IgD-negative memory B cell (primary cell): ENCODE measurements around the gene TTC22. TPM values are rescaled to one million over a fixed set of nuclear protein-coding genes. Genes with fewer than 3 reads are reported as not detected.
A peak's percentile ranks its signal among the peaks of the same experiment; 100 is the strongest.

Source experiments
- H3K27ac Mint-ChIP-seq, 3 donors: one replicate each; pipeline ENCODE4 v1.8.0; 2020 to 2022; ENCODE audit warnings: mild to moderate bottlenecking in 3 of 3, mixed read lengths in 3 of 3, moderate library complexity in 1 of 3
- H3K27me3 Mint-ChIP-seq: one replicate; pipeline ENCODE4 v1.8.0; 2021; ENCODE audit warnings: mixed read lengths
- H3K36me3 Mint-ChIP-seq: one replicate; pipeline ENCODE4 v1.8.0; 2020; ENCODE audit warnings: mild to moderate bottlenecking, mixed read lengths
- H3K4me1 Mint-ChIP-seq, 3 donors: one replicate each; pipeline ENCODE4 v1.8.0; 2020 to 2022; ENCODE audit warnings: mixed read lengths in 3 of 3, mild to moderate bottlenecking in 1 of 3
- H3K4me3 Mint-ChIP-seq, 4 donors: one replicate each; pipeline ENCODE4 v1.8.0; 2020 to 2022; ENCODE audit warnings: mild to moderate bottlenecking in 4 of 4, mixed read lengths in 4 of 4, moderate library complexity in 3 of 4
- H3K9me3 Mint-ChIP-seq, 3 donors: one replicate each; pipeline ENCODE4 v1.8.0; 2020 to 2021; ENCODE audit warnings: mixed read lengths in 3 of 3, mild to moderate bottlenecking in 1 of 3
- polyA plus RNA-seq: library from polyadenylated mRNA; unstranded; fragments of 300-500 nt; fragmentation: Illumina TruSeq; gene quantifications from one replicate; pipeline ENCODE4 v1.2.3, GENCODE V29; 2021

The TTC22 gene
- polyA plus RNA-seq, 1 donor from 2014 or later, result 3.6 TPM

GRCh38 chr1:54838565-54839180, 37.5 kb upstream of the TTC22 start:
- Mint-ChIP-seq H3K27me3 (peaks cover 3% of the 10 kb centered on the region), H3K36me3 (no peaks in the 10 kb centered on the region), H3K27ac (no peak overlapping the region), H3K4me1 (no peaks in the 10 kb centered on the region), H3K9me3 (peaks cover 0 to 4% (median 2%) of the 10 kb centered on the region in 3 donors), H3K4me3 (no peak overlapping the region)

GRCh38 chr1:54837002-54837853, 36.1 kb upstream of the TTC22 start:
- Mint-ChIP-seq H3K27ac (no peak overlapping the region), H3K9me3 (no peaks in the 10 kb centered on the region), H3K36me3 (no peaks in the 10 kb centered on the region), H3K4me1 (no peaks in the 10 kb centered on the region), H3K4me3 (no peak overlapping the region), H3K27me3 (peaks cover 5% of the 10 kb centered on the region)

- Mint-ChIP-seq H3K27me3 (peaks cover 5% of the 10 kb centered on the region), H3K4me3 (no peak overlapping the region), H3K9me3 (peaks cover 0 to under 1% (median under 1%) of the 10 kb centered on the region in 3 donors), H3K4me1 (no peaks in the 10 kb centered on the region), H3K36me3 (no peaks in the 10 kb centered on the region), H3K27ac (no peak overlapping the region)
Observed at GRCh38 chr1:54836594-54836993, 35.5 kb upstream of the TTC22 start.

- no peaks in the 10 kb centered on the region for H3K36me3 Mint-ChIP-seq
- H3K9me3 Mint-ChIP-seq, result peaks cover 2 to 7% (median 2%) of the 10 kb centered on the region in 3 donors
- H3K4me3 Mint-ChIP-seq, result no peak overlapping the region
- H3K4me1 Mint-ChIP-seq, result no peaks in the 10 kb centered on the region
- H3K27me3 Mint-ChIP-seq, result peaks cover 8% of the 10 kb centered on the region
- H3K27ac Mint-ChIP-seq, result no peak overlapping the region
Observed at GRCh38 chr1:54835970-54836369, 34.8 kb upstream of the TTC22 start.

GRCh38 chr1:54835131-54835898, 34.2 kb upstream of the TTC22 start:
- H3K9me3 Mint-ChIP-seq, result peaks cover 2 to 10% (median 2%) of the 10 kb centered on the region in 3 donors
- no peak overlapping the region for H3K27ac Mint-ChIP-seq
- H3K36me3 Mint-ChIP-seq, result no peaks in the 10 kb centered on the region
- peak overlapping the region in 1 of 4 donors; percentile 43 for H3K4me3 Mint-ChIP-seq
- H3K4me1 Mint-ChIP-seq, result no peaks in the 10 kb centered on the region
- peaks cover 12% of the 10 kb centered on the region for H3K27me3 Mint-ChIP-seq

- peaks cover 14% of the 10 kb centered on the region for H3K27me3 Mint-ChIP-seq
- H3K36me3 Mint-ChIP-seq, result no peaks in the 10 kb centered on the region
- H3K9me3 Mint-ChIP-seq, result peaks cover 2 to 10% (median 4%) of the 10 kb centered on the region in 3 donors
- no peak overlapping the region for H3K27ac Mint-ChIP-seq
- H3K4me1 Mint-ChIP-seq, result no peaks in the 10 kb centered on the region
- H3K4me3 Mint-ChIP-seq, result no peak overlapping the region
Observed at GRCh38 chr1:54834007-54834541, 33.0 kb upstream of the TTC22 start.

DNA sequence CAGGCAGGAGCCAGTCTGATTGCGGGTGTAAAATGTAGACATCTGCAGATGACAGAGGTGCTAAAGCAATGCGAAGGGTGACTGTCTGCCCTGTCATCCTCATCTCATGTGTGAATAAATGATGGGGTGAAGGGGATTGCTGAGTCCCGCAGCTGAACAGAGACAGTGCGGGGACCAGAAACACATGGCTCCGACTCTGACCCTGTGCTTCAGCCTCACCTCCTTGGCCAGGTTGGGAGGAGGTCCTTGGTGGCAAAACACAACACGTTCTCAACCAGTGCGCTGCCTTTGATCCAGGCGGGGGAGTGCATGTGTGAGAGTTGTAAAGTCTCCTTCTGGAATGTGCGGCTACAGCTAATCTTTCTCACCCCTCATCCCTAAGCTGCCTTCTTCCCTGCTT, 32.0 kb upstream of the TTC22 start:
- Mint-ChIP-seq H3K9me3 (peaks cover 2 to 10% (median 4%) of the 10 kb centered on the region in 3 donors), H3K4me3 (no peak overlapping the region), H3K27me3 (peaks cover 14% of the 10 kb centered on the region), H3K36me3 (no peaks in the 10 kb centered on the region), H3K4me1 (no peaks in the 10 kb centered on the region), H3K27ac (no peak overlapping the region)

DNA sequence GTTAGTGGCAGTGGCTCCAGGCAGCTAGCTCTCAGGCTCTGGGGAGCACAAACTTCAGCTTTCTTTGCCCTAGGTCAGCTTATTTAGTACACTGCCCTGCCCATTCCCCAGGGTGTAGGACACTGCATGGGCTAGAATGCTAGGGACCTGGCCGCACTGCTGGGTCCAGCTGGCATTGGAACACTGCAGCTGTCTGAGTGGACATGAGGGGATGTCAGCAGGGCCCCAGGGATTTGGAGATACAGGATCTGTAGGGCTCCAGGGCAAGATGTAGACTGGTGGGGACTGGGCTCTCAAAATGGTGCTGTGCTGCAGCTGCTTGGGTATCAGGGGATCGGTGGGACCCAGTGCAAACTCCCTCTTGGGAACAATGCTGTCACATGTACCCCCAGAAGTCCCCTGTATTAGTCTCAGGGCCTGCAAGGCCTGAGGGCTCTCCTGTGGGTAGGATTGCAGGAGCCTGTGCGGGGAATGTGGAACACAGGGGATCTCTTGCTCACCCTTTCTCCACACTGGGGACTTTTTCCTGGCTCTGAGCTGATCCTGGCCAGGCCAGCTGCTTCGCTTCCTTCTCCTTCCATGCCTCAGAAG, 25.2 kb upstream of the TTC22 start:
- Mint-ChIP-seq H3K9me3 (peaks cover 1 to 29% (median 12%) of the 10 kb centered on the region in 3 donors), H3K4me1 (peaks cover 0 to 3% (median 0%) of the 10 kb centered on the region in 3 donors)

GRCh38 chr1:54825696-54826095, 24.6 kb upstream of the TTC22 start:
- H3K4me3 Mint-ChIP-seq, result no peak overlapping the region
- peaks cover 0 to 3% (median 0%) of the 10 kb centered on the region in 3 donors for H3K4me1 Mint-ChIP-seq
- peaks cover 4% of the 10 kb centered on the region for H3K27me3 Mint-ChIP-seq
- peaks cover 1 to 22% (median 10%) of the 10 kb centered on the region in 3 donors for H3K9me3 Mint-ChIP-seq
- H3K27ac Mint-ChIP-seq, result no peak overlapping the region
- H3K36me3 Mint-ChIP-seq, result peaks cover 7% of the 10 kb centered on the region

More for the DNA sequence above, 25.2 kb upstream of the TTC22 start:
- Mint-ChIP-seq H3K27ac (no peak overlapping the region), H3K27me3 (peaks cover 7% of the 10 kb centered on the region), H3K36me3 (peaks cover 7% of the 10 kb centered on the region), H3K4me3 (no peak overlapping the region)

DNA sequence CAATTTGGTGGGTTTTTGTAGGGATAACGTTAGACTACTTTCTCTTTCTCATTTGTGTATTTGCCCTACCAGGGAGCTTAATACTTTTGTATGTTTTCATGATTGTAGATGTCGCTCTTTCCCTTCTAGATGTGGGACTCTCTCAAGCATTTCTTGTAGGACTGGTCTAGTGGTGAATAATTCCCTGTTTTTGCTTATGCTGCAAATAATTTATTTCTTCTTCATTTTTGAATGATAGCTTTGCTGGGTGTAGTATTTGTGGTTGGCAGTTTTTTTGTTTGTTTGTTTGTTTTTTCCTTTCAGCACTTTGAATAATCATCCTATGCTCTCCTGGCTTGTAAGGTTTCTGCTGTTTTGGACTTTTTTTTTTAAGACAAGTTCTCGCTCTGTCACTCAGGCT, 22.5 kb upstream of the TTC22 start:
- Mint-ChIP-seq H3K27ac (no peak overlapping the region), H3K36me3 (peaks cover 7% of the 10 kb centered on the region), H3K27me3 (no peaks in the 10 kb centered on the region), H3K4me3 (no peak overlapping the region), H3K9me3 (peaks cover 1 to 22% (median 8%) of the 10 kb centered on the region in 3 donors), H3K4me1 (peaks cover 0 to 5% (median 0%) of the 10 kb centered on the region in 3 donors)

DNA sequence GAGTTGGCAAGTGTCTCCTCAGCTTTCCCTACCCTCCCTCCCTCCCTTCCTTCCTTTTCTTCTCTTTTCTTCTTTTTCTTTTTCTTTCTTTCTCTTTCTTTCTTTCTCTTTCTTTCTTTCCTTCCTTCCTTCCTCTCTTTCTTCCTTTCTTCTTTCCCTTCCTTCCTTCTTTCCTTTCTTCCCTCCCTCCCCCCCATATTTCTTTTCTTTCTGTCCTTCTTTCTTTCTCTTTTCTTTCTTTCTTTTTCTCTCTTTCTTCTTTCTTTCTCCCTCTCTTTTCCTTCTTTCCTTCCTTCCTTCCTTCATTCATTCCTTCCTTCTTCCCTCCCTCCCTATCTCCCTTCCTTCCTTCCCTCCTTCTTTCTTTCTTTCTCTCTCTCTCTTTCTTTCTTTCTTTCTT, 18.6 kb upstream of the TTC22 start:
- no peak overlapping the region for H3K27ac Mint-ChIP-seq
- peaks cover 0 to 5% (median 0%) of the 10 kb centered on the region in 3 donors for H3K4me1 Mint-ChIP-seq
- no peak overlapping the region for H3K4me3 Mint-ChIP-seq
- H3K9me3 Mint-ChIP-seq, result peaks cover 1 to 18% (median 8%) of the 10 kb centered on the region in 3 donors
- peaks cover 2% of the 10 kb centered on the region for H3K27me3 Mint-ChIP-seq
- peaks cover 5% of the 10 kb centered on the region for H3K36me3 Mint-ChIP-seq

- Mint-ChIP-seq H3K36me3 (peaks cover 5% of the 10 kb centered on the region), H3K4me3 (no peak overlapping the region), H3K27ac (no peak overlapping the region), H3K9me3 (peaks cover 1 to 14% (median 5%) of the 10 kb centered on the region in 3 donors), H3K4me1 (peaks cover 0 to 5% (median 0%) of the 10 kb centered on the region in 3 donors), H3K27me3 (peaks cover 2% of the 10 kb centered on the region)
Observed at GRCh38 chr1:54819195-54819536, 18.0 kb upstream of the TTC22 start.

- H3K27ac Mint-ChIP-seq, result no peak overlapping the region
Observed at GRCh38 chr1:54818461-54819194, 17.5 kb upstream of the TTC22 start.

DNA sequence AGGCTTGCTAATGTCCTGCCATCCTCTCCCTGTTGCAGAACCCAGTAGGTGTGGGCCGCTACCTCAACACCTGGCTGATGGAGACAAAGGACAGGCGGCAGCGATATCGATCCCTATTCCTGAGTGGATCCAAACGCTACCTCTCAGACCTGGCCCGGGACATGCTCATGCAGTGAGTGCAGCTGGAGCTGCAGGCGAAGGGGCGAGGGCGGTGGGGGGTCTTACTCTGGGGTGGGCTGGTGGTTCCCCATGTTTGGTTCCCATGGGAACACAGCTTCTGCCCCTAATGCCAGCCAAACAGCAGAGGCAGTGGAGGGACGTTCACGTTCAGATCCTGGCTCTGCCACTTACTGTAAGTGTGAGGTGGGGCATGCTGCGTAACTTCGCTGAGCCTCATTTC, 15.8 kb upstream of the TTC22 start:
- Mint-ChIP-seq H3K27ac (no peak overlapping the region), H3K4me3 (peak overlapping the region in 1 of 4 donors; percentile 23), H3K4me1 (peaks cover 0 to 2% (median 0%) of the 10 kb centered on the region in 3 donors), H3K27me3 (peaks cover 2% of the 10 kb centered on the region), H3K36me3 (no peaks in the 10 kb centered on the region), H3K9me3 (no peaks in the 10 kb centered on the region)

More at GRCh38 chr1:54818461-54819194, 17.5 kb upstream of the TTC22 start:
- Mint-ChIP-seq H3K4me1 (peaks cover 0 to 5% (median 0%) of the 10 kb centered on the region in 3 donors), H3K4me3 (no peak overlapping the region), H3K9me3 (peaks cover 1 to 11% (median 1%) of the 10 kb centered on the region in 3 donors), H3K27me3 (peaks cover 2% of the 10 kb centered on the region), H3K36me3 (peaks cover 4% of the 10 kb centered on the region)
